ENCODE data around the gene TMEM107. TPM values are rescaled to one million over a fixed set of nuclear protein-coding genes. Genes with fewer than 3 reads are reported as not detected.

TMEM107 gene
- total RNA-seq, 2 donors from 2014 or later, result 26.2 to 27.7 TPM

GRCh38 chr17:8188263-8188839 is 12.2 kb upstream of the TMEM107 start:
- H3K4me3 ChIP-seq (ENCODE audit: low read length), result peak overlapping the region; percentile 94
- 46 to 58% methylated on average over 6 to 10 of the region's 12 CpGs for WGBS, 2 experiments (ENCODE audit: insufficient coverage in 1 of 2, insufficient read length in 1 of 2)
- no peak overlapping the region for H3K4me3 Mint-ChIP-seq
- no peak overlapping the region for H3K27ac Mint-ChIP-seq
- no peak for DNase-seq
- H3K4me1 Mint-ChIP-seq, result peaks cover 12% of the 10 kb centered on the region
- no peaks in the 10 kb centered on the region for H3K9me3 Mint-ChIP-seq
- no peaks in the 10 kb centered on the region for H3K27me3 ChIP-seq (ENCODE audit: control insufficient read depth, insufficient read depth, low read length, poor library complexity, severe bottlenecking)
- H3K4me1 ChIP-seq (ENCODE audit: control insufficient read depth, insufficient read depth, low read length), result peaks cover 14% of the 10 kb centered on the region
- no peaks in the 10 kb centered on the region for H3K36me3 ChIP-seq (ENCODE audit: control insufficient read depth, insufficient read depth, low read length)
- no peaks in the 10 kb centered on the region for H3K36me3 Mint-ChIP-seq (ENCODE audit: low read depth)
- H3K27me3 Mint-ChIP-seq (ENCODE audit: insufficient read depth), result peaks cover 11% of the 10 kb centered on the region
- H3K9me3 ChIP-seq (ENCODE audit: control insufficient read depth, low read length), result no peaks in the 10 kb centered on the region
- H3K9ac ChIP-seq (ENCODE audit: extremely low read depth, low read length, poor library complexity, severe bottlenecking), result no peak overlapping the region
- H3K27ac ChIP-seq (ENCODE audit: low read depth, low read length), result peak overlapping the region; percentile 27
- no peak for TF ChIP-seq CTCF (conservative IDR thresholded peaks at IDR 0.05)

GRCh38 chr17:8187517-8188262 is 11.5 kb upstream of the TMEM107 start:
- Mint-ChIP-seq H3K27me3 (ENCODE audit: insufficient read depth) (peaks cover 11% of the 10 kb centered on the region), H3K27ac (no peak overlapping the region), H3K36me3 (ENCODE audit: low read depth) (no peaks in the 10 kb centered on the region), H3K4me1 (peaks cover 12% of the 10 kb centered on the region), H3K9me3 (no peaks in the 10 kb centered on the region), H3K4me3 (no peak overlapping the region)
- peaks cover 14% of the 10 kb centered on the region for H3K4me1 ChIP-seq (ENCODE audit: control insufficient read depth, insufficient read depth, low read length)
- H3K36me3 ChIP-seq (ENCODE audit: control insufficient read depth, insufficient read depth, low read length), result no peaks in the 10 kb centered on the region
- peak overlapping the region; percentile 94 for H3K4me3 ChIP-seq (ENCODE audit: low read length)
- no peaks in the 10 kb centered on the region for H3K27me3 ChIP-seq (ENCODE audit: control insufficient read depth, insufficient read depth, low read length, poor library complexity, severe bottlenecking)
- peak overlapping the region; percentile 42 for H3K9ac ChIP-seq (ENCODE audit: extremely low read depth, low read length, poor library complexity, severe bottlenecking)
- H3K27ac ChIP-seq (ENCODE audit: low read depth, low read length), result peak overlapping the region; percentile 74
- peak; percentile 99 for DNase-seq
- H3K9me3 ChIP-seq (ENCODE audit: control insufficient read depth, low read length), result no peaks in the 10 kb centered on the region
- no peak for TF ChIP-seq CTCF (conservative IDR thresholded peaks at IDR 0.05)
- WGBS, 2 experiments (ENCODE audit: insufficient coverage in 1 of 2, insufficient read length in 1 of 2), result 3% methylated on average over 22 to 25 of the region's 25 CpGs

- Histone ChIP-seq H3K36me3 (ENCODE audit: control insufficient read depth, insufficient read depth, low read length) (no peaks in the 10 kb centered on the region), H3K4me3 (ENCODE audit: low read length) (peak overlapping the region; percentile 94), H3K27me3 (ENCODE audit: control insufficient read depth, insufficient read depth, low read length, poor library complexity, severe bottlenecking) (no peaks in the 10 kb centered on the region), H3K27ac (ENCODE audit: low read depth, low read length) (peak overlapping the region; percentile 74), H3K4me1 (ENCODE audit: control insufficient read depth, insufficient read depth, low read length) (peaks cover 13% of the 10 kb centered on the region), H3K9me3 (ENCODE audit: control insufficient read depth, low read length) (no peaks in the 10 kb centered on the region), H3K9ac (ENCODE audit: extremely low read depth, low read length, poor library complexity, severe bottlenecking) (peak overlapping the region; percentile 47)
- Mint-ChIP-seq H3K4me3 (no peak overlapping the region), H3K27ac (no peak overlapping the region), H3K27me3 (ENCODE audit: insufficient read depth) (peaks cover 11% of the 10 kb centered on the region), H3K4me1 (peaks cover 12% of the 10 kb centered on the region), H3K36me3 (ENCODE audit: low read depth) (no peaks in the 10 kb centered on the region), H3K9me3 (no peaks in the 10 kb centered on the region)
- WGBS, 2 experiments (ENCODE audit: insufficient coverage in 1 of 2, insufficient read length in 1 of 2), result 0 to 2% methylated on average over 31 to 32 of the region's 32 CpGs
- TF ChIP-seq CTCF (conservative IDR thresholded peaks at IDR 0.05), result peak; percentile 61
- peak; percentile 100 for DNase-seq
Measured at GRCh38 chr17:8186787-8187516, 10.8 kb upstream of the TMEM107 start.

Measured in endodermal cell (in vitro differentiated cells).